ENCODE data around the gene SH3RF3.
"Not testable (repeated sequence)": the region's sequence is repeated elsewhere in the genome, so short reads cannot be mapped to it uniquely, and the experiment has no call there.

The SH3RF3 gene

DNA sequence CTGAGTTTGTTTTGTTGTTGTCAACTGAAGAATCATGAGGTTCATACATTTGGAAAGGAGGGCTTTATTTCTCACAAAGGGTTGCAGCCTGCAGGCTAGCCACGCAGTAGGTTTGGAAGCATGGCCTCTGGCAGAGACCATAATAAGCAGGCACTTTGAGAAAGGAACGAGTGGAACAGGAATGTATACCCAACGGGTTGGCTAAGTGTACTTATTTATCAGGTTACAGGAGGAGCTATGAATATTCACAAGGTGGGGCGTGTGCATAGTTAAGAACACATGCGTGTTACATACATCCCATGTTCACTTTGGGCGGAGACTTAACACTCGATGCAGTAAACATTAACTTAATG is 30.1 kb upstream of the SH3RF3 start:
- TF ChIP-seq, protein P1, sequence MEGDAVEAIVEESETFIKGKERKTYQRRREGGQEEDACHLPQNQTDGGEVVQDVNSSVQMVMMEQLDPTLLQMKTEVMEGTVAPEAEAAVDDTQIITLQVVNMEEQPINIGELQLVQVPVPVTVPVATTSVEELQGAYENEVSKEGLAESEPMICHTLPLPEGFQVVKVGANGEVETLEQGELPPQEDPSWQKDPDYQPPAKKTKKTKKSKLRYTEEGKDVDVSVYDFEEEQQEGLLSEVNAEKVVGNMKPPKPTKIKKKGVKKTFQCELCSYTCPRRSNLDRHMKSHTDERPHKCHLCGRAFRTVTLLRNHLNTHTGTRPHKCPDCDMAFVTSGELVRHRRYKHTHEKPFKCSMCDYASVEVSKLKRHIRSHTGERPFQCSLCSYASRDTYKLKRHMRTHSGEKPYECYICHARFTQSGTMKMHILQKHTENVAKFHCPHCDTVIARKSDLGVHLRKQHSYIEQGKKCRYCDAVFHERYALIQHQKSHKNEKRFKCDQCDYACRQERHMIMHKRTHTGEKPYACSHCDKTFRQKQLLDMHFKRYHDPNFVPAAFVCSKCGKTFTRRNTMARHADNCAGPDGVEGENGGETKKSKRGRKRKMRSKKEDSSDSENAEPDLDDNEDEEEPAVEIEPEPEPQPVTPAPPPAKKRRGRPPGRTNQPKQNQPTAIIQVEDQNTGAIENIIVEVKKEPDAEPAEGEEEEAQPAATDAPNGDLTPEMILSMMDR (conservative IDR thresholded peaks at IDR 0.05) = no peak
- H3K27ac ChIP-seq = peak overlapping the region; percentile 22

DNA sequence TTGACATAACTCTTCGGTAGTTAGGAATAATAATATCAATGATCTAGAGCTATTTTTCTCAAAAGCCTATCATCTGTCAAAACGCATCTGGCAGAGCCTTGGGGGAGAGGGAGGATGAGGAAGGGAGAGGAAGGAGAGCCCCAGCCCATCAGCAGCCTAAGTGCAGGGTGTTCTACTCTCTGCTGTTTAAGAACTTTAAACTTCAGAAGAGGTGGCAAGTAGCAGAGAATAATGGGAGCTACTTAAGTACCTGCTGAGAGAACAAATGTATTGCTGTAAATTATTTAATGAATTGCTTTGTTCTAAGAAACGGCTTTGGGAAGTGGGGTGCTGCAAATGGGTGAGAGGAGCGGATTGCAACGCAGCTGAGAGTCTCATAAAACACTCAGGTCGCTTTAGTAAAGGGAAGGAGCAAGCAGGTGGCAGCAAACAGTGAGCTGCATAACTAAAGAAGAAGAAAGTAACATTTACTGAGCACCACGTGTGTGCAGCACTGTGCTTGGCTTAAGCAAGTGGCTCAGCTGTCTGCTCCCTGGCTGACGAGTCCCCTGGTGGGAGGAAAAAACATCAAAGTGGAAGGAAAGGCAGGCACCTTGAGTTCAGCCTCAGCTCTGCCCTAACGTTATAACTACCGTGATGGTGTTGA is 26.3 kb upstream of the SH3RF3 start:
- H3K27ac ChIP-seq = no peak overlapping the region
- TF ChIP-seq, protein P1 (conservative IDR thresholded peaks at IDR 0.05) = no peak

DNA sequence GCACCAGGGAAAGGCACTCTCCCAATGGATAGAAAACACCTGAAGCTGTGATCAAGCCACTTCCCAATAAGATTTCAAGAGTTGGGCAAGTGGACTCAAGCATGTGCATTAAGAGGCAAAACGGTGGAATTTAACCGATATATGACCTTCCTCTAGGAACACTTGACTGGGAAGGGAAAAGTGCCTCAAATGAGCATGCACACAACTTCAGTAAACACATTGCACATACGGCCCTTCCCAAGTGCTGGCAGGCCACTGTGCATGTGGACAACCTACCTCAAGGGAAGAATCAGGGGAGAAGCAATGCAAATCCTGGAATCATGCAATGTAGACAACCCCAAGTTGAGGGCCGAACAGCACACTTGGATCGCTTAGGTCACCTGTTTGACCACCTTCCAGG is 23.9 kb upstream of the SH3RF3 start:
- no peak overlapping the region for H3K27ac ChIP-seq
- TF ChIP-seq, protein P1 (conservative IDR thresholded peaks at IDR 0.05) = no peak

DNA sequence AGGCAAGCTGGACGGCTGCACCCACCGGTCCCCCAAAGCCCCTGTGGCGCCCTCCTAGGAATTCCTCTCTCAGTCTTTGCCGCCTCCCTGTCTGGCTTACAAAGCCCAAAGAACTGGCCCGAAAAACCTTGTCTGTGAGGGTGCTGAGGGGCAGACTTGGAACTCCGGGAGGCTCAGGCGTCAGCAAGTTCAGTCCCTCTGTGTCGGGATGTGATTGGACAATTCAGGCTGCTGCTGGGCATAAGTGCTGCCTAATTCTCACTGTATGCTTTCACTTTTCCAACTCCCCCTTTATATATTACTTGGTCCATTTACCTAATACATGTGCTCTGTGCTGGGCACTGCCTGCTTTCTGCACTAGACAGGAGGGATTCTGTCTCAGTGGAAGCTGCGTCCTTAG is 20.3 kb upstream of the SH3RF3 start:
- TF ChIP-seq, protein P1 (conservative IDR thresholded peaks at IDR 0.05) = no peak
- H3K27ac ChIP-seq = no peak overlapping the region

DNA sequence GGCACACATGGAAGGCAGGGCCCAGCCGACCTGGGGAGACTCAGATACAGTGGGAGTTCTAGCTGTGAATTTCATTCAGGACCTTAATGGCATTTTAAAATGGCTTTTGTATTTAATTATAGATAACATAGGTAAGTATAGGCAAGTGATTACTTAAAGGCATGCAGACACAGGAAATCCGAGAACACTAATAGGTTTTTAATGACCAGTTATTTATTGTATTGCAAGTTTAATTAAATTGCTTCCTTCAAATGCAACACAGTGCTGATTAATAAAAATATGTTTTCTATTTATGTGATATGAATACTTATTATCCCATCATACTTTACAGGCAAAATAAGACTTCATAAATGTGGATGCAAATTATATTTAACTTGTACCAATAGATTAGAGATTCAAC is 19.7 kb upstream of the SH3RF3 start:
- TF ChIP-seq, protein P1 (conservative IDR thresholded peaks at IDR 0.05) = no peak
- no peak overlapping the region for H3K27ac ChIP-seq

DNA sequence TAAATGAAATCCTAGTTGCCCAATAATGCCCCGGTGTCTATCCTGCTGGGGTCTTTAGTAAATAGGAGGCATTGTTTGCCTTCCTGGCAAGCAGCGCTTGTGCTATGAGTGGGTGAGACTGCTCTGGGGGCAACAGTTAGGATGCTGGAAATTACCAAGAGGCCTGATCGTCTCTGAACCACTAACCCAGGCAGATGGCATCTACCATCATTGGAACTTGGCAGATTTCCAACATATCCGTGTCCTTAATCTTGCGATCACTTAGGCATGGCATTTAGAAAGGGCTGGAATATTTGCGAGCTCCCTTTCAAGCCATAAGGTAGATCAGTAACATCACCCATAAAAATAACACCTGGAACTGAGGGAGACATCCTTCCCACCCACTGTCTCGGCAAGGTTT is 18.8 kb upstream of the SH3RF3 start:
- TF ChIP-seq, protein P1 (conservative IDR thresholded peaks at IDR 0.05) = no peak
- H3K27ac ChIP-seq = no peak overlapping the region

DNA sequence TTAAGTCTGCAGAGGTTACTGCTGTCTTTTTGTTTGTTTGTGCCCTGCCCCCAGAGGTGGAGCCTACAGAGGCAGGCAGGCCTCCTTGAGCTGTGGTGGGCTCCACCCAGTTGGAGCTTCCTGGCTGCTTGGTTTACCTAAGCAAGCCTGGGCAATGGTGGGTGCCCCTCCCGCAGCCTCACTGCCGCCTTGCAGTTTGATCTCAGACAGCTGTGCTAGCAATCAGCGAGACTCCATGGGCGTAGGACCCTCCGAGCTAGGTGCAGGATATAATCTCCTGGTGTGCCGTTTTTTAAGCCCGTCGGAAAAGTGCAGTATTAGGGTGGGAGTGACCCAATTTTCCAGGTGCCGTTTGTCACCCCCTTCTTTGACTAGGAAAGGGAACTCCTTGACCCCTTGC is 11.8 kb upstream of the SH3RF3 start:
- not testable (repeated sequence) for H3K27ac ChIP-seq

DNA sequence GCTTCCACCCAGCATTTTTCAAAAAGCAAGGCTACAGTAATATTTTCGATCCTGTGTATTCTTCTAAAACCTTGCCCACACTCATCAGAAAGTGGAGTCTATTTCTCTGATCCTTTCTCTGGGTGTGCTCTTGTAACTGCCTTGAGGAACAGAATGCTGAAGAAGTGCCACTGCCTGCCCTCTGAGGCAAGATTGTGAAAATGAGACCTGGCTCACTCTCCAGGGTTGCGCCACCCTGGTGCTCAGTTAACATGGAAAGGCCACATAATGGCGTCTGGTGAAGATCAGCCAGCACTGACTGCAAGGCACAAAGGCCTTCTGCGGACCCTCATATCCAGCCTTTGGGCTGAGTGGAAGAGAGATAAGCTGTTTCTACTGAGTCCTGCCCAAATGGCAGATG is 11.2 kb upstream of the SH3RF3 start:
- TF ChIP-seq, protein P1 (conservative IDR thresholded peaks at IDR 0.05) = no peak
- H3K27ac ChIP-seq = no peak overlapping the region
